AG04450 (cell line): ENCODE measurements around the gene DZIP3. TPM values are rescaled to one million over a fixed set of nuclear protein-coding genes. Genes with fewer than 3 reads are reported as not detected.

Experiments
- CTCF ChIA-PET: fragments of 300-600, 350-600 bp; formaldehyde crosslinking; extraction: SDS; loops from one replicate; lab custom pipeline; 2022; ENCODE audit warnings: antibody characterized with exemption, inconsistent platforms; lab: Charles Lee
- POLR2A ChIA-PET: fragments of 350-600 bp; formaldehyde crosslinking; extraction: SDS; loops from one replicate; lab custom pipeline; 2021; ENCODE audit warnings: antibody characterized with exemption, inconsistent platforms; lab: Yijun Ruan, JAX
- DNase-seq: peaks from one replicate; pipeline ENCODE4 v3.0.0-alpha.2; 2011; ENCODE audit warnings: low read depth, low spot score
- H3K27ac ChIP-seq: one replicate; pipeline ENCODE4 v1.5.1; 2012; ENCODE audit warnings: low read depth, low read length, control low read depth
- H3K27me3 ChIP-seq: one replicate; pipeline ENCODE4 v1.6.0; 2012; ENCODE audit warnings: low read length; ENCODE audit not compliant: control insufficient read depth, insufficient read depth
- H3K4me3 ChIP-seq: 2 replicates; pipeline ENCODE4 v1.5.1; 2011; ENCODE audit warnings: mild to moderate bottlenecking, low read depth, low read length, control low read depth
- H3K9me3 ChIP-seq: 2 replicates; pipeline ENCODE4 v1.5.1; 2012; ENCODE audit warnings: low read length; ENCODE audit not compliant: control insufficient read depth, insufficient read depth
- CTCF ChIP-seq: IDR thresholded peaks from 2 replicates; pipeline ENCODE4 v1.5.1; 2011; ENCODE audit warnings: low read depth, low read length, control low read depth, inconsistent platforms
- polyA plus RNA-seq: library from polyadenylated mRNA; depleted of rRNA; stranded (reverse); fragments of >200 nt; gene quantifications from 2 replicates; pipeline ENCODE4 v1.2.3, GENCODE V29; 2011

Gene DZIP3
- polyA plus RNA-seq, 1 experiment: 17.8 TPM

- ChIA-PET CTCF (interaction anchor here (0.7 to 1.5 kb wide), 3 partner anchors 114 to 312 kb away, joined by 3 to 4 read pairs (median 3); no protein-coding TSS in a partner anchor), POLR2A (interaction anchor here (1.2 kb wide), 1 partner anchor 13 kb away, joined by 7 read pairs; the partner anchor contains the start of genes CIP2A and DZIP3)
- no peak for TF ChIP-seq CTCF
- DNase-seq: no peak
- Histone ChIP-seq H3K4me3 (no peak overlapping the region), H3K27me3 (no peaks in the 10 kb centered on the region), H3K27ac (no peak overlapping the region), H3K9me3 (no peaks in the 10 kb centered on the region)
These were observed 13.4 kb downstream of the DZIP3 start for GRCh38 chr3:108602935-108603294.

DNA sequence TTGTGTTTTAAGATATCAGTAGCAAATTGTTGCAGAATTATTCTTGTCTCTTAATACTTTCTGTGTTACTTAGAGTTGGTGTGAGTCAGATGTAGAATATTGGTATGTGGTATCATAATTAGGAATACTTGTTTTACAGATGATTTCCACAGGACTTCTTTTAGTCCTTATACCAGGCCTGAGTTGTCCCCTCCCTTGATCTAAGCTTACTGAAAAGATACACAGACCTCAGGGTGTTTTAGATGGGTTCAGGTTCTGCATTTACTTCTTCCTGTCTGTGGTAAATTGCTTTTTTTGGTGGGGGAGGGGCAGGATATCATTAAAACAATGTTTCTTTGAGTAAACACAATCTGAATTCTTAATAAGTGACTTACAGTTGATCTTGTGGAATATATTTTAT lies 14.2 kb downstream of the DZIP3 start:
- CTCF ChIA-PET: no interaction called here
- POLR2A ChIA-PET: interaction anchor here (1.2 kb wide), 1 partner anchor 14 kb away, joined by 7 read pairs; the partner anchor contains the start of genes CIP2A and DZIP3
- H3K27ac ChIP-seq: no peak overlapping the region
- H3K9me3 ChIP-seq: no peaks in the 10 kb centered on the region
- no peak overlapping the region for H3K4me3 ChIP-seq
- no peaks in the 10 kb centered on the region for H3K27me3 ChIP-seq
- no peak for DNase-seq
- TF ChIP-seq CTCF: no peak

DNA sequence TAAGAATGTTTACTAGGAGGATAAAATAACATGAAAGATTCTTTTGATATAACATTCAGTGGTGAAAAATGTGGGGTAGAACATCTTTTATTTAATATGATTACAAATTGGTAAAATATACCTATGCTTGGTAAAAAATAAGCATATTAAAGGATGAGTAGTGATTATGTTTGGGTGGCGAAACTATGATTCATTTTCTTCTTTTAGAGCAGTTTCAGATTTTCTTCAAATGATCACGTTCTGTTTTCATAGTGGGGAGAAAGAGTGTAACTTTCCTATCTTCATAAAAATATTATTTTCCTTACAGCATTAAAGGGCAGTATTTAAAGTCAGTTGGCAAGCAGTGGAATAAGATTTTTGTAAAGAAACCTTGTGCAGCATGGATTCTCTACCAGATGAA lies 15.5 kb downstream of the DZIP3 start:
- TF ChIP-seq CTCF: no peak
- ChIA-PET POLR2A (no interaction called here), CTCF (no interaction called here)
- Histone ChIP-seq H3K4me3 (no peak overlapping the region), H3K27me3 (no peaks in the 10 kb centered on the region), H3K9me3 (no peaks in the 10 kb centered on the region), H3K27ac (no peak overlapping the region)
- no peak for DNase-seq

DNA sequence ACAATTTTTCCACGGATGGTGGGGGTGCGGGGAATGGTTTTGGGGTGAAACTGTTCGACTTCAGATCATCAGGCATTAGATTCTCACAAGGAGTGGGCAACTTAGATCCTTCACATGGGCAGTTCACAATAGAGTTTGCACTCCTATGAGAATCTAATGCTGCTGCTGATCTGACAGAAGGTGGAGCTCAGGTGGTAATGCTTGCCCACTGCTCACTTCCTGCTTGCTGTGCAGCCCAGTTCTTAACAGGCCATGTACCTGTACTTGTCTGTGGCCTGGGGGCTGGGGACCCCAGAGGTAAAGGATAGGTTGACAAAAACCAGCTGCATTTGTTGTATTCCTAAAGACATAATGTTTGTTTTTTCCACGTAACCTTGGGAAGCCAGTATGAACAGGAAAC lies 16.0 kb downstream of the DZIP3 start:
- CTCF ChIA-PET: no interaction called here

DNA sequence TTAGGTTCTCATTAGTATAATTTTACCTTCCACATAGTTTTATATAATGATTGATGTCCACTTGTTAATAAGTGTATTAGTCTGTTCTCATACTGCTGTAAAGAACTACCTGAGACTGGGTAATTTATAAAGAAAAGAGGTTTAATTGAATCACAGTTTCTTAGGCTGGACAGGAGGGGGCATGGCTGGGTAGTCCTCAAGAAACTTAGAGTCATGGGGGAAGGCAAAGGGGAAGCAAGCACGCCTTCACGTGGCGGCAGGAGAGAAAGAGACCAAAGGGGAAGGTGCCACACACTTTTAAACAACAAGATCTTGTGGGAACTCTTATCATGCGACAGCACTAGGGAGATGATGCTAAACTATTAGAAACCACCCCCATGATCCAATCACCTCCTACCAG lies 19.2 kb downstream of the DZIP3 start:
- POLR2A ChIA-PET: no interaction called here
- no peak for TF ChIP-seq CTCF
- CTCF ChIA-PET: no interaction called here
- no peak for DNase-seq
- H3K9me3 ChIP-seq: no peaks in the 10 kb centered on the region
- no peak overlapping the region for H3K4me3 ChIP-seq
- H3K27me3 ChIP-seq: no peaks in the 10 kb centered on the region
- H3K27ac ChIP-seq: no peak overlapping the region

More for the DNA sequence above, 16.0 kb downstream of the DZIP3 start:
- H3K27me3 ChIP-seq: no peaks in the 10 kb centered on the region
- POLR2A ChIA-PET: no interaction called here
- no peak overlapping the region for H3K27ac ChIP-seq
- no peaks in the 10 kb centered on the region for H3K9me3 ChIP-seq
- no peak for TF ChIP-seq CTCF
- H3K4me3 ChIP-seq: no peak overlapping the region
- DNase-seq: no peak
